Measurements from ENCODE around the gene DPYSL3.

DPYSL3 gene

DNA sequence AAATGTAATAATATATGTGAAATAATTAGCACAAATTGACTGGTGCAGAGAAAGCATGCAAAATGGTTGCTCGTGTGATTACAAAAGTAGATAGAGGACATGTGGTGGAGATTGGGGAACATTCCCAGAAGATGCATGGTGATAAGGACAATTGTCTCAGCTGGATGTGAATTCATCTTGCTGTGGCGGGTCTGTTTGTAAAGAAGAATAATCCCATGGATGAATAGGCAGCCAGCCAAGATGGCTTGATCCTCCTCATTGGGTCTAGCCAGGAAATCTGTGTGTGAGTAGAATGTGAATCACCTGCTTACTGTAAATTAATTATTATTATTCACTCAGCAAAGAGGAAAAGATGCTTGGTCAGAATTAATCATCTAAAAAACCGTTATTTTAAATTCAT lies 12.6 kb upstream of the DPYSL3 start:
- Histone ChIP-seq H3K27ac (ENCODE audit: low read length) (no peak overlapping the region), H3K9ac (ENCODE audit: low read length) (no peak overlapping the region), H3K9me2 (replicated peaks; ENCODE audit: insufficient read depth, low read length) (no peaks in the 10 kb centered on the region), H4K20me1 (ENCODE audit: insufficient read depth, low read length) (no peaks in the 10 kb centered on the region), H3K36me3 (replicated peaks; ENCODE audit: insufficient read depth, low read length) (no peaks in the 10 kb centered on the region), H3K4me2 (ENCODE audit: low read depth, low read length) (no peak overlapping the region), H3K4me3 (ENCODE audit: low read length) (no peak overlapping the region), H3K4me1 (ENCODE audit: low read length) (no peaks in the 10 kb centered on the region), H3K79me2 (ENCODE audit: low read length) (no peaks in the 10 kb centered on the region), H2AFZ (ENCODE audit: low read length) (no peak overlapping the region), H3K27me3 (replicated peaks; ENCODE audit: insufficient read depth, low read length) (no peaks in the 10 kb centered on the region), H3K9me3 (replicated peaks; ENCODE audit: insufficient read depth, low read length) (no peaks in the 10 kb centered on the region), H3F3A (ENCODE audit: insufficient read depth, low read length) (no peaks in the 10 kb centered on the region)
- no peak for DNase-seq
- TF ChIP-seq, protein P1, sequence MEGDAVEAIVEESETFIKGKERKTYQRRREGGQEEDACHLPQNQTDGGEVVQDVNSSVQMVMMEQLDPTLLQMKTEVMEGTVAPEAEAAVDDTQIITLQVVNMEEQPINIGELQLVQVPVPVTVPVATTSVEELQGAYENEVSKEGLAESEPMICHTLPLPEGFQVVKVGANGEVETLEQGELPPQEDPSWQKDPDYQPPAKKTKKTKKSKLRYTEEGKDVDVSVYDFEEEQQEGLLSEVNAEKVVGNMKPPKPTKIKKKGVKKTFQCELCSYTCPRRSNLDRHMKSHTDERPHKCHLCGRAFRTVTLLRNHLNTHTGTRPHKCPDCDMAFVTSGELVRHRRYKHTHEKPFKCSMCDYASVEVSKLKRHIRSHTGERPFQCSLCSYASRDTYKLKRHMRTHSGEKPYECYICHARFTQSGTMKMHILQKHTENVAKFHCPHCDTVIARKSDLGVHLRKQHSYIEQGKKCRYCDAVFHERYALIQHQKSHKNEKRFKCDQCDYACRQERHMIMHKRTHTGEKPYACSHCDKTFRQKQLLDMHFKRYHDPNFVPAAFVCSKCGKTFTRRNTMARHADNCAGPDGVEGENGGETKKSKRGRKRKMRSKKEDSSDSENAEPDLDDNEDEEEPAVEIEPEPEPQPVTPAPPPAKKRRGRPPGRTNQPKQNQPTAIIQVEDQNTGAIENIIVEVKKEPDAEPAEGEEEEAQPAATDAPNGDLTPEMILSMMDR (IDR thresholded peaks at IDR 0.05; ENCODE audit: low read length) = no peak
- TF ChIP-seq EZH2phosphoT487 (IDR thresholded peaks at IDR 0.05; ENCODE audit: low read length) = no peak
- no peak for TF ChIP-seq EZH2 (optimal IDR thresholded peaks at IDR 0.05; ENCODE audit: low read depth, low read length)

DNA sequence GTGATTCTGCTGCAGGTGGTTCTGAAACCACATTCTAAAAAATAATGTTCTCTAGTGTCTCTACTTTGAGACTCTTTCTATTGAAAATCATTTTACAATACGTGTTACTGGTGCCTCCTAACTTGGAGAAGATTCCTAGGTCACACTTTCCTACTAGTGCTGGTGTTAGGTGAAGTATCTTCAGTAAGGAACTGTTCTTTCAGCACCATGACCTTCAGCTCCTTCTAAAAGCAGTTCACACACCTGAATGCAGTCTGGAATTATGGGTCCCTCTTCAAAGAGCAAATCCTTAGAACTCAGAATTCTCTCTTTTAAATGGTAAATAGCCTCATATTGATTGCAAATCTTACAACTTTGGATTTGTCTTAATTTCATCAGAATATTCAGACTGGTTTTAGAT lies 10.6 kb upstream of the DPYSL3 start:
- Histone ChIP-seq H3K36me3 (replicated peaks; ENCODE audit: insufficient read depth, low read length) (no peaks in the 10 kb centered on the region), H3K27ac (ENCODE audit: low read length) (no peak overlapping the region), H3F3A (ENCODE audit: insufficient read depth, low read length) (no peaks in the 10 kb centered on the region), H3K9me3 (replicated peaks; ENCODE audit: insufficient read depth, low read length) (no peaks in the 10 kb centered on the region), H3K27me3 (replicated peaks; ENCODE audit: insufficient read depth, low read length) (no peaks in the 10 kb centered on the region), H2AFZ (ENCODE audit: low read length) (no peak overlapping the region), H3K4me1 (ENCODE audit: low read length) (no peaks in the 10 kb centered on the region), H3K4me2 (ENCODE audit: low read depth, low read length) (no peak overlapping the region), H3K9me2 (replicated peaks; ENCODE audit: insufficient read depth, low read length) (no peaks in the 10 kb centered on the region), H3K9ac (ENCODE audit: low read length) (no peak overlapping the region), H3K4me3 (ENCODE audit: low read length) (no peak overlapping the region), H4K20me1 (ENCODE audit: insufficient read depth, low read length) (no peaks in the 10 kb centered on the region), H3K79me2 (ENCODE audit: low read length) (no peaks in the 10 kb centered on the region)
- no peak for DNase-seq
- TF ChIP-seq EZH2phosphoT487 (IDR thresholded peaks at IDR 0.05; ENCODE audit: low read length) = no peak
- TF ChIP-seq EZH2 (optimal IDR thresholded peaks at IDR 0.05; ENCODE audit: low read depth, low read length) = no peak
- TF ChIP-seq, protein P1 (IDR thresholded peaks at IDR 0.05; ENCODE audit: low read length) = no peak

DNA sequence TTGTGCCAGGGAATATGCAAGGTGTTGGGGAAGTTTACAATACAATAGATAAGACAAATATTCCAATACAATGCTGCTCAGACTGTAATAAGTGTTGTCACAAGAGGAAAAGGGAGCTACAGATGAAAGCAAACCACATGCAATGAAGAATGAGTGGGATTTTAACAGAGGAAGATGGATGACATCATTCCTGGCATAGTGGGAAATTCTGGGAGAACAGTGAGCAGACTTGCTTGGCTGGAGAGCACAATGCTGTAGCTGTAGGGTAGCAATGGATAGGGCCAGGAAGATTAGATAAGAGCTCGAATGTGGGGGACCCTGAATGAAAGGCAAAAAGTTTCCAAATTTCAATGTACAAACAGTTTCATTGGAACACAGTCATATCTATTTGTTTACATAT lies 9.5 kb upstream of the DPYSL3 start:
- Histone ChIP-seq H3K79me2 (ENCODE audit: low read length) (no peaks in the 10 kb centered on the region), H3K27ac (ENCODE audit: low read length) (no peak overlapping the region), H3K9me3 (replicated peaks; ENCODE audit: insufficient read depth, low read length) (no peaks in the 10 kb centered on the region), H3K9ac (ENCODE audit: low read length) (no peak overlapping the region), H3K4me1 (ENCODE audit: low read length) (no peaks in the 10 kb centered on the region), H3F3A (ENCODE audit: insufficient read depth, low read length) (no peaks in the 10 kb centered on the region), H3K9me2 (replicated peaks; ENCODE audit: insufficient read depth, low read length) (no peaks in the 10 kb centered on the region), H3K4me3 (ENCODE audit: low read length) (no peak overlapping the region), H3K36me3 (replicated peaks; ENCODE audit: insufficient read depth, low read length) (no peaks in the 10 kb centered on the region), H3K4me2 (ENCODE audit: low read depth, low read length) (no peak overlapping the region), H3K27me3 (replicated peaks; ENCODE audit: insufficient read depth, low read length) (no peaks in the 10 kb centered on the region), H4K20me1 (ENCODE audit: insufficient read depth, low read length) (no peaks in the 10 kb centered on the region), H2AFZ (ENCODE audit: low read length) (no peak overlapping the region)
- DNase-seq = no peak
- no peak for TF ChIP-seq EZH2phosphoT487 (IDR thresholded peaks at IDR 0.05; ENCODE audit: low read length)
- no peak for TF ChIP-seq EZH2 (optimal IDR thresholded peaks at IDR 0.05; ENCODE audit: low read depth, low read length)
- TF ChIP-seq, protein P1 (IDR thresholded peaks at IDR 0.05; ENCODE audit: low read length) = no peak
